ENCODE data around the gene SF3B6.

SF3B6 gene

DNA sequence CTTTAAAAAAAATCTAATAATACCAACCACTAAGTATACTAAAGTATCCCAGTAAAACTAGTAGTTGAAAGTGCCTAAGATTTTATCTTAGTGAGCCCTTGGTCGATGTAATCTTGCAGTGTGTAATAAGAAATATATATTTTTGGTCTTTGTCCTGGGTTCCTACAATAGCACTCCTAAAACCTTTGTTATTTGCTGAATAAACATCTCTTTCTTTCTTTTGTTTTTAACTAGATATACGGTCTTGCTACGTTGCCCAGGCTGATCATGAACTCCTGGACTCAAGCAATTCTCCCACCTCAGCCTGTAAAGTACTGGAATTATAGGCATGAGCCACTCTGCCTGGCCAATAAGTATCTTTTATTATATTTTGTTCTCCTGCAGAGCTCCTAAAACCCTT, 10.9 kb upstream of the SF3B6 start:
- no peak for TF ChIP-seq POLR2AphosphoS5 (IDR thresholded peaks at IDR 0.05; ENCODE audit: low read depth, low read length)
- TF ChIP-seq SIN3A (IDR thresholded peaks at IDR 0.05; ENCODE audit: borderline replicate concordance, insufficient read depth, low read length) = no peak
- no peak for TF ChIP-seq REST (IDR thresholded peaks at IDR 0.05; ENCODE audit: insufficient read depth in 1 of 2, low read depth in 2 of 2, low read length in 2 of 2)
- TF ChIP-seq TAF1 (IDR thresholded peaks at IDR 0.05; ENCODE audit: borderline replicate concordance, insufficient read depth, low read length) = no peak
- no peak for TF ChIP-seq FOXP2 (optimal IDR thresholded peaks at IDR 0.05; ENCODE audit: borderline replicate concordance, extremely low read depth, extremely low read length, insufficient read depth)

DNA sequence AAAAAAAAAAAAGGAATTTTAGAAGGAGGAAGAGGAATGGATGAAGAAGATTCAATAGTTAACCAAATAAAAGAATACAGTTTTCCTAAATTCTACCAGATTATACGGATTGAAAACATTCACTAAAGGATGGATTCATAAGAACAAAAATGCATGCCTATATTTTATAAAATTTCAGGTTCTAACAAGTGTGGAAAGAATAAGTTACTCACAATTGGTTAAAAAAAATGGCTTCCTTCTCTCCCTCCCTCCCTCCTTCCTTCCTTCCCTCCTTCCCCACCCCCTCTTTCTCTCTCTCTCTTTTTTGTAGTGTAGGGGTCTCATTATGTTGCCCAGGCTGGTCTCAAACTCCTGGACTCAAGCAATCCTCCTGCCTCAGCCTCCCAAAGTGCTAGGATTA, 10.1 kb upstream of the SF3B6 start:
- TF ChIP-seq POLR2AphosphoS5 (IDR thresholded peaks at IDR 0.05; ENCODE audit: low read depth, low read length) (no peak), FOXP2 (optimal IDR thresholded peaks at IDR 0.05; ENCODE audit: borderline replicate concordance, extremely low read depth, extremely low read length, insufficient read depth) (no peak), TAF1 (IDR thresholded peaks at IDR 0.05; ENCODE audit: borderline replicate concordance, insufficient read depth, low read length) (no peak), REST (IDR thresholded peaks at IDR 0.05; ENCODE audit: insufficient read depth in 1 of 2, low read depth in 2 of 2, low read length in 2 of 2) (no peak), SIN3A (IDR thresholded peaks at IDR 0.05; ENCODE audit: borderline replicate concordance, insufficient read depth, low read length) (no peak)

DNA sequence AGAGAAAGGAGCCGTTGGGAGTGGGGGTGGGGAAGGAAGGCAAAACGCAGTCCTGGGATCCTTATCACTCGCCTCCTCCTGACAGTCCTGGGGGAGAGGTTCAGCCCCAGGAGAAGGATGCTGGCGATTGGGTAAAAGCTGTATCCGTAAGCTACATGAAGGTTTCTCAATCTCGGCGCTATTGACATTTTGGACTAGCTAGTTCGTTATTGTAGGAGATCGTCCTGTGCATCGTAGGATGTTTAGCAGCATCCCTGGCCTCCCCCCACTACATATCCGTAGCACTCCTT, 9.0 kb upstream of the SF3B6 start:
- TF ChIP-seq TAF1 (IDR thresholded peaks at IDR 0.05; ENCODE audit: borderline replicate concordance, insufficient read depth, low read length) (no peak), POLR2AphosphoS5 (IDR thresholded peaks at IDR 0.05; ENCODE audit: low read depth, low read length) (no peak), REST (IDR thresholded peaks at IDR 0.05; ENCODE audit: insufficient read depth in 1 of 2, low read depth in 2 of 2, low read length in 2 of 2) (no peak), SIN3A (IDR thresholded peaks at IDR 0.05; ENCODE audit: borderline replicate concordance, insufficient read depth, low read length) (no peak), FOXP2 (optimal IDR thresholded peaks at IDR 0.05; ENCODE audit: borderline replicate concordance, extremely low read depth, extremely low read length, insufficient read depth) (no peak)

DNA sequence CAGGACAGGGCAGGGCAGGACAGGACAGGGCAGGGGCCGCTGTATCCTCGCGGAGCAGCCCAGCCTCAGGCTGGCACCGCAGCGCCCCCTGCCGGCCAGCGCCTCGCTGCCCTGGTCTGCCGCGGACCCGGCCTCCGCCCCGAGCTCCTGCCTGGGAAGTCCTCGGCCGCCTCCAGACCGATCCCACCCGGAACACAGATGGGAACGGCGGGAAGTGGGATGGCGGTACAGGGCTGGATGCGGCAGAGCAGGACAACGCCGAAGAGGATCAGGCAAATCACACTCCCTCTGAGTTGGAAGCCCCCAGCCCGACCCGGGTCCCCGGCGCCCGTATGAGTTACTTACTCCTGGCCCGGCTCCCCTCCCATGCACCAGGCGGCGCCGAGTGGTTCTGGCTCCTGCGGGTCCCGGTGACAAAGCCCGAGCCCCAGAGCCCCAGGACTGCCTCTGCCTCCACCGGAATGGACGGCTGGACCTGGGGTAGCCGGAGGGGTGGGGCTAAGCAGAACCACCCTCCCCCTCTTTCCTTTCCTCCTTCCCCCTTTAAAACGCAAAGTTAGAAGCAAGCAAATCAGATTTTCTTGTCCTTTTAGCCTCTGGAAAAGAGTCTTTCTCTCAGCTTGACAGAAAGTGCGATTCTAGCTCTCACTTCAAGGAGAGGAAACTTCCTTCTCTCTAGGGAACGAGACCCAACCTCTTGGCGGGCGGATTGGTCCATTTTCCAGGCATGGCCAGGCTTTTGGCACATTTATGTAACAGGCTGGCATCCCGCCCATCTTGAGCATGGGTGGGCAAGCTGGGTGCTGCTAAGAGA, 8.5 kb upstream of the SF3B6 start, which contains the start of gene TP53I3:
Gene TP53I3, minus strand, starts transcription at position 449 of the 814 bp plus-strand sequence. CDS start 508 bp downstream, outside the sequence.
- peak; percentile 76; the same call in 1 of the 2 replicates for TF ChIP-seq TAF1 (IDR thresholded peaks at IDR 0.05; ENCODE audit: borderline replicate concordance, insufficient read depth, low read length)
- peak; percentile 86 for TF ChIP-seq POLR2AphosphoS5 (IDR thresholded peaks at IDR 0.05; ENCODE audit: low read depth, low read length)
- 0 out of 2 replicates have a peak, but pooled peaks have one; percentile 4 for TF ChIP-seq SIN3A (IDR thresholded peaks at IDR 0.05; ENCODE audit: borderline replicate concordance, insufficient read depth, low read length)
- peak; percentile 84 for TF ChIP-seq FOXP2 (optimal IDR thresholded peaks at IDR 0.05; ENCODE audit: borderline replicate concordance, extremely low read depth, extremely low read length, insufficient read depth)
- TF ChIP-seq REST (IDR thresholded peaks at IDR 0.05; ENCODE audit: insufficient read depth in 1 of 2, low read depth in 2 of 2, low read length in 2 of 2) = no peak
